Mesendoderm (in vitro differentiated cells): ENCODE measurements around the gene PBX1.
"Not testable (repeated sequence)": the region's sequence is repeated elsewhere in the genome, so short reads cannot be mapped to it uniquely, and the experiment has no call there.

Experiments
- DNase-seq: peaks from one replicate; pipeline ENCODE4 v3.0.0; 2013
- H2AK5ac ChIP-seq: 2 replicates; pipeline ENCODE4 v1.6.1; 2013; ENCODE audit warnings: low read length, inconsistent platforms
- H2BK120ac ChIP-seq: 2 replicates; pipeline ENCODE4 v1.6.1; 2013; ENCODE audit warnings: low read depth, mild to moderate bottlenecking, low read length, moderate library complexity, mixed read lengths
- H2BK15ac ChIP-seq: replicated peaks from 2 replicates; pipeline ENCODE4 v1.6.1; 2013; ENCODE audit warnings: low read depth, mild to moderate bottlenecking, moderate library complexity
- H2BK5ac ChIP-seq: 2 replicates; pipeline ENCODE4 v1.6.1; 2013; ENCODE audit warnings: low read length, inconsistent platforms
- H3K18ac ChIP-seq: 2 replicates; pipeline ENCODE4 v1.6.1; 2013; ENCODE audit warnings: mild to moderate bottlenecking, low read length, mixed read lengths
- H3K23ac ChIP-seq: one replicate; pipeline ENCODE4 v1.6.1; 2013; ENCODE audit warnings: low read length
- H3K27ac ChIP-seq: 2 replicates; pipeline ENCODE4 v1.5.1; 2013; ENCODE audit warnings: low read depth, mild to moderate bottlenecking, inconsistent platforms, low read length, moderate library complexity
- H3K27me3 ChIP-seq: 2 replicates; pipeline ENCODE4 v1.6.1; 2013; ENCODE audit warnings: low read length, control low read depth, mild to moderate bottlenecking, inconsistent platforms; ENCODE audit not compliant: insufficient read depth, poor library complexity
- H3K36me3 ChIP-seq: 2 replicates; pipeline ENCODE4 v1.6.1; 2013; ENCODE audit warnings: low read length, inconsistent platforms; ENCODE audit not compliant: control insufficient read depth, insufficient read depth
- H3K4ac ChIP-seq: one replicate; pipeline ENCODE4 v1.6.1; 2013; ENCODE audit warnings: low read depth, mild to moderate bottlenecking, low read length, moderate library complexity
- H3K4me1 ChIP-seq: 2 replicates; pipeline ENCODE4 v1.6.1; 2013; ENCODE audit warnings: low read depth, low read length, inconsistent platforms; ENCODE audit not compliant: control insufficient read depth
- H3K4me2 ChIP-seq: 2 replicates; pipeline ENCODE4 v1.6.1; 2013; ENCODE audit warnings: low read length
- H3K4me3 ChIP-seq: 2 replicates; pipeline ENCODE4 v1.5.1; 2013; ENCODE audit warnings: mild to moderate bottlenecking, low read length
- H3K56ac ChIP-seq: one replicate; pipeline ENCODE4 v1.6.1; 2013; ENCODE audit warnings: low read length
- H3K79me1 ChIP-seq: 2 replicates; pipeline ENCODE4 v1.6.1; 2013; ENCODE audit warnings: low read length, inconsistent platforms
- H3K79me2 ChIP-seq: 2 replicates; pipeline ENCODE4 v1.6.1; 2013; ENCODE audit warnings: mild to moderate bottlenecking, low read length; ENCODE audit not compliant: control insufficient read depth, insufficient read depth
- H3K9ac ChIP-seq: 2 replicates; pipeline ENCODE4 v1.6.1; 2013; ENCODE audit warnings: low read length, inconsistent platforms
- H4K5ac ChIP-seq: one replicate; pipeline ENCODE4 v1.6.1; 2013; ENCODE audit warnings: low read length
- H4K8ac ChIP-seq: one replicate; pipeline ENCODE4 v1.6.1; 2013; ENCODE audit warnings: low read depth, mild to moderate bottlenecking, control low read depth, low read length, moderate library complexity
- WGBS: extraction: QIAGEN DNeasy Blood & Tissue Kit; methylation state at CpG from one replicate; pipeline ENCODE4 v1.1.7; 2013; ENCODE audit warnings: low lambda C conversion rate, missing lambda C conversion rate; ENCODE audit not compliant: insufficient coverage; ENCODE audit errors: extremely low coverage; 5-methylcytosine and 5-hydroxymethylcytosine counted together

The PBX1 gene

GRCh38 chr1:164602101-164602422, 43.1 kb downstream of the PBX1 start:
- no peak overlapping the region for H3K4me2 ChIP-seq
- no peaks in the 10 kb centered on the region for H3K27me3 ChIP-seq
- no peak overlapping the region for H2AK5ac ChIP-seq
- H3K23ac ChIP-seq = no peak overlapping the region
- H2BK120ac ChIP-seq = peak overlapping the region; percentile 35
- H3K79me2 ChIP-seq = peaks cover 8% of the 10 kb centered on the region
- no peak overlapping the region for H2BK15ac ChIP-seq
- H3K18ac ChIP-seq = peak overlapping the region; percentile 81
- no peaks in the 10 kb centered on the region for H3K36me3 ChIP-seq
- no peak overlapping the region for H4K5ac ChIP-seq
- H3K27ac ChIP-seq = peak overlapping the region; percentile 81
- no peak overlapping the region for H2BK5ac ChIP-seq
- H3K79me1 ChIP-seq = peaks cover 2% of the 10 kb centered on the region
- H3K4me1 ChIP-seq = peaks cover 14% of the 10 kb centered on the region
- peak; percentile 97 for DNase-seq
- H3K4me3 ChIP-seq = no peak overlapping the region
- H3K56ac ChIP-seq = peak overlapping the region; percentile 40
- WGBS = no CpG with 5 or more reads among the region's 4 CpGs
- H4K8ac ChIP-seq = no peak overlapping the region
- peak overlapping the region; percentile 21 for H3K4ac ChIP-seq
- no peak overlapping the region for H3K9ac ChIP-seq

- Histone ChIP-seq H4K5ac (no peak overlapping the region), H3K4ac (peak overlapping the region; percentile 7), H3K79me1 (peaks cover 2% of the 10 kb centered on the region), H2BK5ac (peak overlapping the region; percentile 93), H3K56ac (peak overlapping the region; percentile 74), H3K27me3 (no peaks in the 10 kb centered on the region), H3K4me3 (no peak overlapping the region), H2BK120ac (peak overlapping the region; percentile 35), H2BK15ac (peak overlapping the region; percentile 14), H3K4me2 (peak overlapping the region; percentile 32), H4K8ac (no peak overlapping the region), H3K27ac (peak overlapping the region; percentile 81), H3K79me2 (peaks cover 8% of the 10 kb centered on the region), H3K36me3 (no peaks in the 10 kb centered on the region), H3K18ac (peak overlapping the region; percentile 81), H3K23ac (no peak overlapping the region), H2AK5ac (no peak overlapping the region), H3K4me1 (peaks cover 14% of the 10 kb centered on the region), H3K9ac (peak overlapping the region; percentile 58)
- peak; percentile 92 for DNase-seq
- WGBS = no CpG with 5 or more reads among the region's 10 CpGs
These were observed 43.6 kb downstream of the PBX1 start for GRCh38 chr1:164602480-164603093.

- H3K56ac ChIP-seq, H3K79me2 ChIP-seq, H4K8ac ChIP-seq, H3K4ac ChIP-seq, H3K4me3 ChIP-seq, H2BK5ac ChIP-seq, H3K27me3 ChIP-seq, H3K23ac ChIP-seq, H3K9ac ChIP-seq, H3K27ac ChIP-seq, DNase-seq, H2BK120ac ChIP-seq, H3K4me2 ChIP-seq, H3K4me1 ChIP-seq, H3K79me1 ChIP-seq, H3K36me3 ChIP-seq, H4K5ac ChIP-seq, H2AK5ac ChIP-seq, H3K18ac ChIP-seq, H2BK15ac ChIP-seq: not testable (repeated sequence)
- no CpG with 5 or more reads among the region's 4 CpGs for WGBS
These were observed 44.8 kb downstream of the PBX1 start for GRCh38 chr1:164603805-164604204.

GRCh38 chr1:164604541-164604940, 45.6 kb downstream of the PBX1 start:
- Histone ChIP-seq H3K9ac (no peak overlapping the region), H3K18ac (no peak overlapping the region), H3K4me2 (no peak overlapping the region), H3K4ac (no peak overlapping the region), H3K23ac (no peak overlapping the region), H2BK120ac (no peak overlapping the region), H3K79me2 (peaks cover 12% of the 10 kb centered on the region), H2BK5ac (no peak overlapping the region), H4K8ac (no peak overlapping the region), H3K4me3 (no peak overlapping the region), H3K27ac (no peak overlapping the region), H3K36me3 (no peaks in the 10 kb centered on the region), H2AK5ac (no peak overlapping the region), H3K79me1 (peaks cover 7% of the 10 kb centered on the region), H3K56ac (no peak overlapping the region), H3K4me1 (peaks cover 10% of the 10 kb centered on the region), H3K27me3 (no peaks in the 10 kb centered on the region), H4K5ac (no peak overlapping the region), H2BK15ac (no peak overlapping the region)
- no peak for DNase-seq
- no CpG with 5 or more reads among the region's 2 CpGs for WGBS

- Histone ChIP-seq H3K27ac (no peak overlapping the region), H2AK5ac (no peak overlapping the region), H3K79me1 (peaks cover 10% of the 10 kb centered on the region), H3K36me3 (no peaks in the 10 kb centered on the region), H4K8ac (no peak overlapping the region), H2BK15ac (no peak overlapping the region), H3K9ac (no peak overlapping the region), H3K18ac (peak overlapping the region; percentile 22), H3K4me2 (no peak overlapping the region), H3K4me1 (peaks cover 9% of the 10 kb centered on the region), H3K56ac (no peak overlapping the region), H2BK120ac (no peak overlapping the region), H3K4ac (no peak overlapping the region), H2BK5ac (no peak overlapping the region), H3K79me2 (peaks cover 12% of the 10 kb centered on the region), H3K4me3 (no peak overlapping the region), H3K27me3 (no peaks in the 10 kb centered on the region), H3K23ac (no peak overlapping the region), H4K5ac (no peak overlapping the region)
- WGBS = no CpG with 5 or more reads among the region's 3 CpGs
- no peak for DNase-seq
These were observed 46.5 kb downstream of the PBX1 start for GRCh38 chr1:164605254-164606091.
